MCF 10A (cell line): ENCODE data around the gene ZFC3H1. TPM values are rescaled to one million over a fixed set of nuclear protein-coding genes. Genes with fewer than 3 reads are reported as not detected.

Source experiments
- BruUV-seq: library from RNA; stranded (reverse); fragments of 400-500 nt; replicated peaks from 2 replicates; lab custom pipeline; 2021; lab: Mats Ljungman, UMichigan
- CTCF ChIA-PET: fragments of 300-600 bp; sonication (Branson Sonifier 250); formaldehyde crosslinking; extraction: SDS; loops from one replicate; lab custom pipeline; 2021; ENCODE audit warnings: antibody characterized with exemption, inconsistent platforms; lab: Yijun Ruan, JAX
- POLR2A ChIA-PET: fragments of 300-600, 350-650 bp; sonication (Branson Sonifier 250); formaldehyde crosslinking; extraction: SDS; loops from one replicate; lab custom pipeline; 2020; ENCODE audit warnings: antibody characterized with exemption, inconsistent platforms; lab: Yijun Ruan, JAX
- DNase-seq: peaks from one replicate; pipeline ENCODE4 v3.0.0-alpha.2; 2018; ENCODE audit not compliant: unreplicated experiment
- H3K27ac Mint-ChIP-seq: one replicate; pipeline ENCODE4 v1.8.0; 2022; ENCODE audit warnings: mild to moderate bottlenecking, low read depth, mixed read lengths; ENCODE audit not compliant: unreplicated experiment
- H3K27me3 Mint-ChIP-seq: one replicate; pipeline ENCODE4 v1.8.0; 2022; ENCODE audit warnings: mixed read lengths; ENCODE audit not compliant: insufficient read depth, unreplicated experiment
- H3K36me3 Mint-ChIP-seq: one replicate; pipeline ENCODE4 v1.8.0; 2022; ENCODE audit warnings: mild to moderate bottlenecking, moderate library complexity, mixed read lengths; ENCODE audit not compliant: insufficient read depth, unreplicated experiment
- H3K4me1 Mint-ChIP-seq: one replicate; pipeline ENCODE4 v1.8.0; 2022; ENCODE audit warnings: mixed read lengths; ENCODE audit not compliant: insufficient read depth, unreplicated experiment
- H3K4me3 Mint-ChIP-seq: one replicate; pipeline ENCODE4 v1.8.0; 2022; ENCODE audit warnings: mild to moderate bottlenecking, moderate library complexity, mixed read lengths; ENCODE audit not compliant: unreplicated experiment
- H3K9me3 Mint-ChIP-seq: one replicate; pipeline ENCODE4 v1.8.0; 2022; ENCODE audit warnings: mixed read lengths; ENCODE audit not compliant: unreplicated experiment
- intact Hi-C: fragments of 100-400 bp; cut with micrococcal nuclease; formaldehyde crosslinking; loops from 2 replicates; pipeline ENCODE4 v1.14.1; 2022
- total RNA-seq: library from RNA; stranded (reverse); gene quantifications from 2 replicates; pipeline ENCODE4 v1.2.3, GENCODE V29; 2022
- TF ChIP-seq, protein P1 (sequence below): fragments of 200-600 bp; IDR thresholded peaks from one replicate; pipeline ENCODE4 v1.8.0; 2022; ENCODE audit warnings: antibody characterized with exemption, mild to moderate bottlenecking; ENCODE audit not compliant: unreplicated experiment

The ZFC3H1 gene
- total RNA-seq, 1 experiment from 2014 or later, result 55.3 TPM

DNA sequence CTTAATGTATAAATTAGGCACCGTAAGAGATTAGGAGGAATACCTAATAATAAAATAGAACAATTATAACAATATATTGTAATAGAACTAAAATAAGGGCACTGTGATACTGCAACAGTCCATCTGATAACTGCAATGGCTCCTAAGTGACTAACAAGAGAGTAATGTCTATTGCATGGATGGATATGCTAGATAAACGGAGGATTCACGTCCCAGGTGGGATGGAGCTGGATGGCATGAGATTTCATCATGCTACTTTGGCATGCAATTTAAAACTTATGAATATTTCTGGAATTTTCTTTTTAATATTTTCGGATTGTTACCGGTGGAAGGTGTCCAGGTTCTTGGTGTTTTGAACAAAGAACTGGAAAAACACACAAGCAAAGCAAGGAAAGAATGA lies 20.0 kb upstream of the ZFC3H1 start:
- Mint-ChIP-seq H3K9me3 (no peaks in the 10 kb centered on the region), H3K4me3 (no peak overlapping the region), H3K36me3 (no peaks in the 10 kb centered on the region), H3K27me3 (no peaks in the 10 kb centered on the region), H3K27ac (no peak overlapping the region), H3K4me1 (peaks cover 10% of the 10 kb centered on the region)
- ChIA-PET CTCF (interaction anchor here (6.7 kb wide), 1 partner anchor 65 kb away, joined by 226 read pairs; no protein-coding TSS in a partner anchor), POLR2A (interaction anchor here (0.6 to 7.9 kb wide), 3 partner anchors 19 to 70 kb away, joined by 3 to 248 read pairs (median 141); partner anchors contain the start of genes THAP2 and ZFC3H1)
- DNase-seq, result no peak
- TF ChIP-seq, protein P1, sequence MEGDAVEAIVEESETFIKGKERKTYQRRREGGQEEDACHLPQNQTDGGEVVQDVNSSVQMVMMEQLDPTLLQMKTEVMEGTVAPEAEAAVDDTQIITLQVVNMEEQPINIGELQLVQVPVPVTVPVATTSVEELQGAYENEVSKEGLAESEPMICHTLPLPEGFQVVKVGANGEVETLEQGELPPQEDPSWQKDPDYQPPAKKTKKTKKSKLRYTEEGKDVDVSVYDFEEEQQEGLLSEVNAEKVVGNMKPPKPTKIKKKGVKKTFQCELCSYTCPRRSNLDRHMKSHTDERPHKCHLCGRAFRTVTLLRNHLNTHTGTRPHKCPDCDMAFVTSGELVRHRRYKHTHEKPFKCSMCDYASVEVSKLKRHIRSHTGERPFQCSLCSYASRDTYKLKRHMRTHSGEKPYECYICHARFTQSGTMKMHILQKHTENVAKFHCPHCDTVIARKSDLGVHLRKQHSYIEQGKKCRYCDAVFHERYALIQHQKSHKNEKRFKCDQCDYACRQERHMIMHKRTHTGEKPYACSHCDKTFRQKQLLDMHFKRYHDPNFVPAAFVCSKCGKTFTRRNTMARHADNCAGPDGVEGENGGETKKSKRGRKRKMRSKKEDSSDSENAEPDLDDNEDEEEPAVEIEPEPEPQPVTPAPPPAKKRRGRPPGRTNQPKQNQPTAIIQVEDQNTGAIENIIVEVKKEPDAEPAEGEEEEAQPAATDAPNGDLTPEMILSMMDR, result no peak
- intact Hi-C loops, result no loop called here
- no TSS peak for BruUV-seq

DNA sequence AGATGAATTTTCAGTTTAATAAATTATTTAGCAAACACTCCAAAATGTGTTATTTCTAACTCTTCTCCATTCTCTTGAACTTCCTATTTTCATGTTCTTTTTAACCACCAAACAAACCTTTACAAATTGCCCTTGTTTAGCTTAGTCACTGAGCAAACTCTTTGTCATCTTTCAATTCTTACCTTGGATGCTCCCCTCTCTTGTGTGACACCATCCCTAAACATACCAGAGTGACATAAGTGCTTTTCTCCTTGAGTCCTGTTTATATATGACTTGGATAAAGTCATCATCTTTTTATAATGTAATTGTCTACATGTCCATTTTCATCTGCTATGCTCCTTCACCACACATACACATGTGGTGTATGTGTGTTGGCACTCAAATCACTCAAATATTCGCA lies 18.8 kb upstream of the ZFC3H1 start:
- Mint-ChIP-seq H3K36me3 (no peaks in the 10 kb centered on the region), H3K4me3 (no peak overlapping the region), H3K9me3 (no peaks in the 10 kb centered on the region), H3K4me1 (peaks cover under 1% of the 10 kb centered on the region), H3K27ac (no peak overlapping the region), H3K27me3 (no peaks in the 10 kb centered on the region)
- CTCF ChIA-PET, result interaction anchor here (0.7 kb wide), 1 partner anchor 65 kb away, joined by 3 read pairs; no protein-coding TSS in a partner anchor
- POLR2A ChIA-PET, result interaction anchor here (0.6 kb wide), 1 partner anchor 93 kb away, joined by 4 read pairs; no protein-coding TSS in a partner anchor
- DNase-seq, result no peak
- TF ChIP-seq, protein P1, result no peak
- BruUV-seq, result no TSS peak
- intact Hi-C loops, result no loop called here

DNA sequence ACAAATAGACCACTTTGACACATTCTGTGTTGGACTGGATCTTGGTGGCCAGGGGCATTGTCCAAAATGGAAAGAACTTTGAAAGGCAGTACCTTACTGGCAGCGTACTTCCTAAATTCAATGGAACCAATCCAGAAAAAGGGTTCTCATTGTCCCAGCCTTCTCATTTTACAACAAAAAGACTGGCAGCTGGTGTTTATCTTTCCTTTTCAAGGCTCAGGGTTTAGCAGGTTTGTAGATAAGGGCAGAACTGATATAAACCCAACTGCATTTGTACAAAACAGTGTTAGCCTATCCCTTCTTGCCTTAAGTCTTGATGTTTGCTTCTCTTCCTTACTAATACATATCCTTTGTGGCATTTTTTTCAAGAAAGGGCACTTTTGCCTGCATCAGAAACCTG lies 8.2 kb upstream of the ZFC3H1 start:
- Mint-ChIP-seq H3K27me3 (no peaks in the 10 kb centered on the region), H3K36me3 (no peaks in the 10 kb centered on the region), H3K27ac (no peak overlapping the region), H3K9me3 (no peaks in the 10 kb centered on the region), H3K4me3 (no peak overlapping the region), H3K4me1 (peaks cover 5% of the 10 kb centered on the region)
- intact Hi-C loops, result no loop called here
- TF ChIP-seq, protein P1, result no peak
- BruUV-seq, result no TSS peak
- POLR2A ChIA-PET, result interaction anchor here (0.6 to 1.3 kb wide), 3 partner anchors 8 to 187 kb away, joined by 3 to 9 read pairs (median 3); partner anchors contain the start of genes THAP2, TMEM19 and ZFC3H1
- no peak for DNase-seq
- CTCF ChIA-PET, result interaction anchor here (0.9 to 1.4 kb wide), 2 partner anchors 9 to 14 kb away, joined by 3 to 5 read pairs; partner anchors contain the start of genes TMEM19 and ZFC3H1

DNA sequence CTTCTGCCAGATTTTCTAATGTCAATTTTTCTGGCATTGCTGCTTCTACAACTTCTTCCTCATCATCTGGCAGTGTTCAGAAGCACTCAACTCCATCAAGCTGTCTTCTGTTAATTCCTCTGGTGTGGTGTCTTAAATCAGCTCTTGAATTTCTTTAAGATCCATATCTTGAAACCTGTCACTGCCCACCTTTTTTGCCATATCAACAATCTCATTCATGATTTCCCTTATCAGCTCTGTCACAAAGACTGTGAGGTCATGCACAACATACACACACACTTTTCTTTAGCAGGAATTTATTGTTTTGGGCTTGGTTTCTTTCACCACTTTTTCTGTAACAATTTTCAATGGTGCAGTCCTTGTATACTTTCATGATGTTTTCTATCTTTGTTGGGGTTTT lies 7.7 kb upstream of the ZFC3H1 start:
- Mint-ChIP-seq H3K27ac (no peak overlapping the region), H3K4me3 (no peak overlapping the region), H3K27me3 (no peaks in the 10 kb centered on the region), H3K4me1 (peaks cover 5% of the 10 kb centered on the region), H3K9me3 (no peaks in the 10 kb centered on the region), H3K36me3 (no peaks in the 10 kb centered on the region)
- no peak for DNase-seq
- TF ChIP-seq, protein P1, result no peak
- no TSS peak for BruUV-seq
- ChIA-PET CTCF (interaction anchor here (0.9 to 1.4 kb wide), 2 partner anchors 8 to 14 kb away, joined by 3 to 5 read pairs; partner anchors contain the start of genes TMEM19 and ZFC3H1), POLR2A (interaction anchor here (0.9 kb wide), 1 partner anchor 14 kb away, joined by 3 read pairs; the partner anchor contains the start of gene TMEM19)
- intact Hi-C loops, result no loop called here
